GM06990 (cell line): ENCODE measurements around the gene ATXN7L1.
"Not testable (repeated sequence)": the region's sequence is repeated elsewhere in the genome, so short reads cannot be mapped to it uniquely, and the experiment has no call there.

Source experiments
- DNase-seq: peaks from one replicate; pipeline ENCODE4 v3.0.0-alpha.2; 2011; ENCODE audit not compliant: insufficient read length; ENCODE audit errors: extremely low read depth
- H3K27me3 ChIP-seq: replicated peaks from 2 replicates; pipeline ENCODE4 v1.6.0; 2011; ENCODE audit warnings: low read length; ENCODE audit not compliant: control insufficient read depth, insufficient read depth
- H3K36me3 ChIP-seq: 2 replicates; pipeline ENCODE4 v1.5.1; 2011; ENCODE audit warnings: low read length; ENCODE audit not compliant: control insufficient read depth, insufficient read depth
- H3K4me3 ChIP-seq: replicated peaks from 2 replicates; pipeline ENCODE4 v1.5.1; 2011; ENCODE audit warnings: low read depth, mild to moderate bottlenecking, control low read depth, low read length
- CTCF ChIP-seq: IDR thresholded peaks from 2 replicates; pipeline ENCODE4 v1.5.1; 2011; ENCODE audit warnings: low read length, control low read depth, mild to moderate bottlenecking, inconsistent platforms; ENCODE audit not compliant: insufficient read depth, poor library complexity, severe bottlenecking

ATXN7L1 gene

GRCh38 chr7:105890290-105890997 lies 14.0 kb upstream of the ATXN7L1 start:
- no peak for TF ChIP-seq CTCF

GRCh38 chr7:105887569-105888189 lies 11.3 kb upstream of the ATXN7L1 start:
- H3K36me3 ChIP-seq, result no peaks in the 10 kb centered on the region
- 0 out of 2 replicates have a peak, but pooled peaks cover 1% of the 10 kb centered on the region for H3K27me3 ChIP-seq
- no peak overlapping the region for H3K4me3 ChIP-seq
- no peak for TF ChIP-seq CTCF
- DNase-seq, result no peak

More at GRCh38 chr7:105890290-105890997, 14.0 kb upstream of the ATXN7L1 start:
- peaks cover 1% of the 10 kb centered on the region for H3K27me3 ChIP-seq
- no peak for DNase-seq
- no peak overlapping the region for H3K4me3 ChIP-seq
- no peaks in the 10 kb centered on the region for H3K36me3 ChIP-seq

GRCh38 chr7:105886776-105887175 lies 10.4 kb upstream of the ATXN7L1 start:
- TF ChIP-seq CTCF, result no peak
- no peak for DNase-seq
- H3K4me3 ChIP-seq, result no peak overlapping the region
- 0 out of 2 replicates have a peak, but pooled peaks cover 1% of the 10 kb centered on the region for H3K27me3 ChIP-seq
- H3K36me3 ChIP-seq, result no peaks in the 10 kb centered on the region

GRCh38 chr7:105885387-105886111 lies 9.2 kb upstream of the ATXN7L1 start:
- no peak for DNase-seq
- Histone ChIP-seq H3K36me3 (no peaks in the 10 kb centered on the region), H3K4me3 (no peak overlapping the region), H3K27me3 (0 out of 2 replicates have a peak, but pooled peaks cover 1% of the 10 kb centered on the region)
- TF ChIP-seq CTCF, result no peak

GRCh38 chr7:105883179-105883578 lies 6.8 kb upstream of the ATXN7L1 start:
- H3K36me3 ChIP-seq, DNase-seq, H3K4me3 ChIP-seq, H3K27me3 ChIP-seq: not testable (repeated sequence)

GRCh38 chr7:105881439-105881838 lies 5.0 kb upstream of the ATXN7L1 start:
- Histone ChIP-seq H3K27me3 (peaks cover 4% of the 10 kb centered on the region), H3K4me3 (no peak overlapping the region), H3K36me3 (no peaks in the 10 kb centered on the region)
- TF ChIP-seq CTCF, result no peak
- no peak for DNase-seq
